Peyer's patch (tissue), 4 donors: Measurements from ENCODE around the gene GINS1.

Experiments used
- POLR2A ChIP-seq, 2 donors: fragments of 450-650 bp; IDR thresholded peaks; one replicate each; pipeline ENCODE4 v1.5.1; 2017; ENCODE audit warnings: antibody characterized with exemption in 2 of 2, mild to moderate bottlenecking in 2 of 2, moderate library complexity in 2 of 2
- TF ChIP-seq, protein P1 (sequence below), 6 experiments: fragments of 450-650 bp in 4 of 6; fragments of 200-600 bp in 2 of 6; sonication (generic) in 1 of 6; IDR thresholded peaks; one replicate each; pipeline ENCODE4 v1.5.1; 2017 to 2019; ENCODE audit warnings: antibody characterized with exemption in 6 of 6, mild to moderate bottlenecking in 3 of 6, moderate library complexity in 1 of 6

DNA sequence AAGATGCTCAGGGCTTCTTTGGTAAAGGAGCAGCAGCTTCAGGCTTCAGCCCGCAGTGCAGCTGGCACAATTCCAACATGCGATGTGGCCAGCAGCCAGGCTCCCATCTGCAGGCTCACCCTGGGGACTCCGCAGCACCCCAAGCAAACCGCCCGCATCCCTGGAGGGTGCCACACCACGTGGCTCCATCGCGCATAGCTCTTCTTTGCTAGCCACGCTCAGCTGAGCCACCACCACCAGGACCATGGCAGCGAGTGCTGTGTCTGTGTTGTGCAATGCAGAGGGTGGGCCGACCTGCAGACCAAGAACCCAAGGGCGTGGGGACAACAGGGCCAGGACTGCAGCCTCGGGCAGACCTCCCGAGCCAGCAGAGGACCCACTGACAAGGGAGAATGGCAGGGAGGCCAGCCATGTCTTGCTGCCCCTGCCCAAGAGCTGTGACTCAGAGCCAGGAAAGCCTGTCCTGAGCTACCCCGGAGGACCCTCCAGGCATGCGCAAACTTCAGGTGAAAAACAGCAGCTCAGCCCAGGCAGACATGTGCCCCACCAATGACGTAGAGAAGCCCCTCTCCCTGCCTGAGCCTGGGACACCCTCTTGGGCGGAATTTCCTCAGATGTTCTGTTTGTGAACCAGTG, 87.8 kb downstream of the GINS1 start:
- TF ChIP-seq, protein P1, sequence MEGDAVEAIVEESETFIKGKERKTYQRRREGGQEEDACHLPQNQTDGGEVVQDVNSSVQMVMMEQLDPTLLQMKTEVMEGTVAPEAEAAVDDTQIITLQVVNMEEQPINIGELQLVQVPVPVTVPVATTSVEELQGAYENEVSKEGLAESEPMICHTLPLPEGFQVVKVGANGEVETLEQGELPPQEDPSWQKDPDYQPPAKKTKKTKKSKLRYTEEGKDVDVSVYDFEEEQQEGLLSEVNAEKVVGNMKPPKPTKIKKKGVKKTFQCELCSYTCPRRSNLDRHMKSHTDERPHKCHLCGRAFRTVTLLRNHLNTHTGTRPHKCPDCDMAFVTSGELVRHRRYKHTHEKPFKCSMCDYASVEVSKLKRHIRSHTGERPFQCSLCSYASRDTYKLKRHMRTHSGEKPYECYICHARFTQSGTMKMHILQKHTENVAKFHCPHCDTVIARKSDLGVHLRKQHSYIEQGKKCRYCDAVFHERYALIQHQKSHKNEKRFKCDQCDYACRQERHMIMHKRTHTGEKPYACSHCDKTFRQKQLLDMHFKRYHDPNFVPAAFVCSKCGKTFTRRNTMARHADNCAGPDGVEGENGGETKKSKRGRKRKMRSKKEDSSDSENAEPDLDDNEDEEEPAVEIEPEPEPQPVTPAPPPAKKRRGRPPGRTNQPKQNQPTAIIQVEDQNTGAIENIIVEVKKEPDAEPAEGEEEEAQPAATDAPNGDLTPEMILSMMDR (IDR thresholded peaks at IDR 0.05), result no peak
- no peak for TF ChIP-seq POLR2A (IDR thresholded peaks at IDR 0.05)
